NCI-H1417 treated with DMSO at 0.1 percent for 48 hours (cell line): ENCODE measurements around the gene VEGFB.
A peak's percentile ranks its signal among the peaks of the same experiment; 100 is the strongest.
"Not testable (repeated sequence)": the region's sequence is repeated elsewhere in the genome, so short reads cannot be mapped to it uniquely, and the experiment has no call there.

ENCODE experiments used
- DNase-seq: peaks from one replicate; lab custom pipeline; 2025; lab: John Stamatoyannopoulos, UW

VEGFB gene

DNA sequence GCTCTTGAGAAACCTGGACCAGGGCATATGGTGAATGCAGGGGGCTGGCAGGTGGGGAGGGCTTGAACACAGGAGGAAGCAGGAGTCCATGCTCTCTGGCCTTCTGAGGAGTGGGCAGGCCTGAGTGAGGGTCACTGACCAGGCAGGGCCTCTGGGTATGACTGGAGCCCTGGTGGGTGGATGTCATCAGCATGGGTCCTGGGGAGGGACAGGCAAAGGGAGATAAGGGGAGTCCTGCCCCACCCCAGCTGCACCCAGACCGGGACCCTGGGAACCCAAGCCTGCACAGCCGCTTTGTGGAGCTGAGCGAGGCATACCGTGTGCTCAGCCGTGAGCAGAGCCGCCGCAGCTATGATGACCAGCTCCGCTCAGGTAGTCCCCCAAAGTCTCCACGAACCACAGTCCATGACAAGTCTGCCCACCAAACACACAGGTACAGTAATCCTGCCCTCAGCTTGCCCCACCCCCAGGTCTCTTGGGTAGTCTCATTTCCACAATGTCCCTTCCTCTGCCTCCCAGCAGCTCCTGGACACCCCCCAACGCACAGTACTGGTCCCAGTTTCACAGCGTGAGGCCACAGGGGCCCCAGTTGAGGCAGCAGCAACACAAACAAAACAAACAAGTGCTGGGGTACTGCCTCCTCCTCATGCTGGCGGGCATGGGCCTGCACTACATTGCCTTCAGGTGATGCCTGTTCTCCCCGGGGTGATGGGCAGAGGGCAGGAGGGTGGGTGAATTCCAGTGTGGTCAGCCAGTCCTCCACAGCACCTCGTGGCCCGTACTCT lies 2.0 kb upstream of the VEGFB start:
- no peak for DNase-seq

DNA sequence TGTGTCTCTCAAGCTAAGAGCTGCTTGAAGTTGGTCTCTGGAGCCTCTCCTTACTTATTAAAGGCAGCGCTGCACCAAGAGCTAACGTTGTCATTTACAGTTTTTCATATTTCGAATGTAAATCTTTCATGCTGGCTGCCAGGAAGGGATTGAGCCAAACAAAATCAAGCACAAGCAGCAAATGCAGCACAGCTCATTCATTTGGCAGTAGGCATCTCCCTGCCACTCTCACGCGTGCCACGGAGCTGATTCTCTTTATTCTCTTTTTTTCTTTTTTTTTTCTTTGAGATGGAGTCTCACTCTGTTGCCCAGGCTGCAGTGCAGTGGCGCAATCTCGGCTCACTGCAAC lies 1.4 kb upstream of the VEGFB start:
- DNase-seq = no peak

DNA sequence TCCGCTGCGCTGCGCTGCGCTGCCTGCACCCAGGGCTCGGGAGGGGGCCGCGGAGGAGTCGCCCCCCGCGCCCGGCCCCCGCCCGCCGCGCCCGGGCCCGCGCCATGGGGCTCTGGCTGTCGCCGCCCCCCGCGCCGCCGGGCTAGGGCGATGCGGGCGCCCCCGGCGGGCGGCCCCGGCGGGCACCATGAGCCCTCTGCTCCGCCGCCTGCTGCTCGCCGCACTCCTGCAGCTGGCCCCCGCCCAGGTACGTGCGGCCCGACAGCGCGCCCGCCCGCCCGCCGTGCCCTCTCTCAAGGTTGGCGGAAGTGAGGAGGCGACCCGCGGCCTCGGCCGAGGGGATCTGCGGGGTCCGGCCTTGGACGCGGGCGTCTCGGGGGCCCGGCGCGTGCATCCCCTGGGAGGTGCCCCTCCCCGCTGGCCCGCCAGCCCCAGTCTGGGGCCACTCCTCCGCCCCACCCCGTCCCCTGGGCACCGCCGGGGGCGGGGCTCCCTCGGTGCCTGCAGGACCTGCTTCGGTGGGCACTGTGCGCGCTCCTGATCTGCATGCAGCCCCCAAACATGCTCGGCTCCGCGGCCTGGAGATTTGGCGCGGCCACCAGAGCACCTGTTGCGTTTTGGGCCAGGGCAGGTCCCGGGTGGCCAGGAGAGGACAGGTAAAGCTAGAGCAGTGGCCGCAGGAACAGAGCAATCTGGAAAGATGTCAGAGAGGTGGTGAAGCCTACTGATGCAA lies 429 bp downstream of the VEGFB start:
- no peak for DNase-seq

DNA sequence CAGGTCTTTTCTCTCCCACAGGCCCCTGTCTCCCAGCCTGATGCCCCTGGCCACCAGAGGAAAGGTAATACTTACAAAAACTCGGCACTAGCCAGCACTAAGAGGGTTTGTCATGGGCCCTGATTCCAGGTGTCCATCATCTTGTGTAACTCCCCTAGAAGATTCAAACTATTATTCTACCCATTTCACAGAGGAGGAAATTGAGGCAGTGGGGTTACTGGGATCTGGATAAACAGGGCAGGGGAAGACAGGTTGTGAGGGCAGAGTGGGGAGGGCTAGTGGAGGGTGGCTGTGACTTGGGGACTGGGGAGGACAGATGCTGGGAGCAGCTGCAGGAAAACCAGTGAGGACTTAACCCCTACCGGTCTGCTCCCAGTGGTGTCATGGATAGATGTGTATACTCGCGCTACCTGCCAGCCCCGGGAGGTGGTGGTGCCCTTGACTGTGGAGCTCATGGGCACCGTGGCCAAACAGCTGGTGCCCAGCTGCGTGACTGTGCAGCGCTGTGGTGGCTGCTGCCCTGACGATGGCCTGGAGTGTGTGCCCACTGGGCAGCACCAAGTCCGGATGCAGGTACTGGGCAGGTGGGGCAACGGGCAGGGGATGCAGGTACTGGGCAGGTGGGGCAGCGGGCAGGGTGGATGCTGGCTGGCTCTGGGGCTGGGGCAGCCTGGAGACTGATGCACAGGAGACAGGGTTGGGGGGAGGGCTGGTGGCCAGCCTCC lies 1.2 kb downstream of the VEGFB start:
- DNase-seq = no peak

DNA sequence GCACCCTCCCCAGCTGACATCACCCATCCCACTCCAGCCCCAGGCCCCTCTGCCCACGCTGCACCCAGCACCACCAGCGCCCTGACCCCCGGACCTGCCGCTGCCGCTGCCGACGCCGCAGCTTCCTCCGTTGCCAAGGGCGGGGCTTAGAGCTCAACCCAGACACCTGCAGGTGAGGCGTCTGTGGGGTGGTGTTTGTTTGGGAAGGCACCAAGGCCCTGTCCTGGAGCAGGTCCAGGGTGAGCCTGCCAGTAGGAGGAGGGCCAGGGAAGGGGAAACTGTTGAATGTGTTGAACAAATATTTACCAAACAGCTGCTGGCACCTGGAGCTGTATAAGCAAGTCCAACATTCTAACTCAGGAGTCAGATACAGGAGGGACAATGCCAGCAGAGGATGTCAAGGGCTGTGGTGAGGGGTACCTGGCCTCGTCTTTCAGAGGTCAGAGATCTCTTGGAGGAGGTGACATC lies 3.1 kb downstream of the VEGFB start:
- peak; percentile 59 for DNase-seq

DNA sequence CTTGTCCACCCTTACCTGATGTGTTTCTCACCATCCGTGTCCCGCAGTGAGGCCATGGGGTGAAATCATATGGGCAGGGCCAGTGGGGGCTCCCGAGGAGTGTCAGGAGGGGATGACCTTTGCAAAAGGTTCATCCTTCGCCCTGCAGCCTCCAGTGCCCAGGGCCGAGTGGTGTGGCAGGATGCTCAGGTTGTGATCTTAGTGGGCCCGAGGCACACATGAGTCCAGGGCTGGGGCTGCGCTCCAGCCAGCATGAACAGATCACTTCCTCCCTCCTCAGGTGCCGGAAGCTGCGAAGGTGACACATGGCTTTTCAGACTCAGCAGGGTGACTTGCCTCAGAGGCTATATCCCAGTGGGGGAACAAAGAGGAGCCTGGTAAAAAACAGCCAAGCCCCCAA lies 3.7 kb downstream of the VEGFB start:
- DNase-seq = no peak

DNA sequence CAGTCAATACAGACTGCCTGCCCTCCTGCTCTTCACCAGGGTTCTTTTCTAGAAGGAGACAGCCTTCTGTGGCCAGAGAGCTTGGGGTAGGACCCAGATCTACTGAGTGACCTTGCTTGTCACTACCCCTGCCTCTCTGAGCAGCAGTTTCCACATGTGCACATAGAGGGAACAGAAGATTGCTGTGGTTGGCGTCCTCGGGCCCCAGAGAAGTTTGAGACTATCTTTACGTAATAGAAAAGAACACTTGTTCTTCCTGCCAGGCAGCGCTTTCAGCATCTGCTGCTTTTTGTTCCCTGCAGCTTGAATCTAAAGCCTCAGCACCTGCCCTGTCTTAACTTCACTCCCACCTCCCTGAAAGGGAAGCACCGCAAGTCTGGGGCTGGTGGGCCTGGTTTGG lies 4.6 kb downstream of the VEGFB start:
- no peak for DNase-seq

DNA sequence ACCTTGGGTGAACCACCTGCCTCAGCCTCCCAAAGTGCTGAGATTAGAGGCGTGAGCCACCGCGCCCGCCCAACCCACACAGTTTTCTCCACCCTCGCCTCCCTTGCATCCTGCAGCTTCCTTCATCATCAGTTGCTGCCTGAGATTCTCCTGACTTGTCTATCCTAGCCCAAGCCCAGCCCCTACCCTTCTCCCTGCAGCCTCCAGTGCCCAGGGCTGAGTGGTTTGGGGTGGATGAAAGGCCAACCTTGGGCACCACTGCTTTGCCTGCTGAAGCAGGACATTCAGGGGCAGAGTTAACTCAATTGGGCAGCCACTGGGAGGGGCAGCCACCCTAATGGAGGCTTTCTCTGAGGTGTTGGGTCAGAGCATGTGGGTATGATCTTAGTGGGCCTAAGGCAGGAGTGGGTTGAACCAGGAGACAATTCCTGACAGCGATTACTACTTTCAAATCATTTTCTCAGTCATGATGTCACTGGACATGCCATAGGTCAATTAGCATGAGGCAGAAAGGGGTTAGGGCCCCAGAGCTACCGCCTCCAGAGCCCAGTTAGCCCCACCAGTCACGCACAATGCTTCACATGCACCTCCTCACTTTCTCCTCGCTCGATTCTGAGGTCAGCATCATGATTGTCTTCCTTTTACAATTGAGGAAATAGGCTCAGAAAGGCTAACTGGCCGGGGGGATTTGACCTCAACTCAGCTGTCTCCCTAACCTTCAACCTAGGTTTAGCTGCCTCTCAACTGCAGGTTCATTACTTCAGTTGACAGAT lies 5.5 kb downstream of the VEGFB start:
- no peak for DNase-seq

DNA sequence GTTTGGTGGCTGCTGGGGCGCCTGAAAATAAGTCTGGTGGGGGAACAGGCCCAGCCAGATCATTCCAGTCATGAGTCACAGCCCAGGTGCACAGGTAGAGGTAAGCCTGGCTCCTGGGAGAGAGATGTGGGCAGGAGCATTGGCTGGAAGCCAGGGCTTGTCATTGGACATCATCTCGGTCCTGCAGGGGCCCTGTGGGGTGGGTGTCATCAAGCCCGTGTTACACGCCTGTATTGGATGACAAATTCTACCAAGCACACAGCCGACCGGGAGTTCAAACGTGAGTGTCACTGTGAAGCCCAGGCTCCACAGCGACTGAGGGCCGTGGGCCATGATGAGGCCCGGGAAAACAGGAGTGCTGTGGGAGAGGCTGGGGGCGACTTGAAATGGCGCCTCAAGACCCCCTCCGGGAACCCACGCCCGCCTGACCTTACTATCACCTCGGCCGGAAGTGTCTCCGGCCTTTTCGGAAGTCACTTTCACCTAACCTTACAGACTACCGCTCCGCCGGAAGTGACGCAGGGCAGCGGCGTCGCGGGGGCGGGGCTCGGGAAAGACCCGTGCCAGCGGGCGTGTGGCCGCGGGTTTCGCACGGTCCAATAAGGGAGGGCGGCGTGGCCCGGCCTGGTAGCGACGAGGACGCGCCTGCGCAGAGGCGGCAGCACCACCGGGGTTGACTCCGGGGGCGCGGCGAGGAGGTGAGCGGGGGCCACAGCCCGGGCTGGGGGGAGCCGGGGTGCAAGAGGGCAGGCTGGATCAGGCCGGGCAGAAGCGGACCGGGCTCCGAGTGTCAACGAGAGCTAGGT lies 6.3 kb downstream of the VEGFB start, which contains the start of gene FKBP2:
TSS of gene FKBP2 (plus strand) at position 661 of the 806 bp plus-strand sequence. CDS start 1,293 bp downstream, outside the sequence.
- DNase-seq = peak; percentile 89

DNA sequence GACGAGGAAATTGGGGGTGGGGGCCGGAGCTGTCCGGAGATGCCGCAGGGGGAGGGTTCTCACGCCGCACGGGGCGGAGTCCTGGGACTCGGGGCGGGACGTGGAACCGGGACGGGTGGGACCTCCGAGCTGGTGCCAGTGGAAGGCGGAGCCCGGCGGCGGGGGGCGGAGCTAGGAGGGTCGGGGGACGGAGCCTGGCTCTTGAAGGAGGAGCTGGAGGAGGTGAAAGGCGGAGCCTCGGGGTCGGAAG lies 6.8 kb downstream of the VEGFB start:
- peak; percentile 96 for DNase-seq

DNA sequence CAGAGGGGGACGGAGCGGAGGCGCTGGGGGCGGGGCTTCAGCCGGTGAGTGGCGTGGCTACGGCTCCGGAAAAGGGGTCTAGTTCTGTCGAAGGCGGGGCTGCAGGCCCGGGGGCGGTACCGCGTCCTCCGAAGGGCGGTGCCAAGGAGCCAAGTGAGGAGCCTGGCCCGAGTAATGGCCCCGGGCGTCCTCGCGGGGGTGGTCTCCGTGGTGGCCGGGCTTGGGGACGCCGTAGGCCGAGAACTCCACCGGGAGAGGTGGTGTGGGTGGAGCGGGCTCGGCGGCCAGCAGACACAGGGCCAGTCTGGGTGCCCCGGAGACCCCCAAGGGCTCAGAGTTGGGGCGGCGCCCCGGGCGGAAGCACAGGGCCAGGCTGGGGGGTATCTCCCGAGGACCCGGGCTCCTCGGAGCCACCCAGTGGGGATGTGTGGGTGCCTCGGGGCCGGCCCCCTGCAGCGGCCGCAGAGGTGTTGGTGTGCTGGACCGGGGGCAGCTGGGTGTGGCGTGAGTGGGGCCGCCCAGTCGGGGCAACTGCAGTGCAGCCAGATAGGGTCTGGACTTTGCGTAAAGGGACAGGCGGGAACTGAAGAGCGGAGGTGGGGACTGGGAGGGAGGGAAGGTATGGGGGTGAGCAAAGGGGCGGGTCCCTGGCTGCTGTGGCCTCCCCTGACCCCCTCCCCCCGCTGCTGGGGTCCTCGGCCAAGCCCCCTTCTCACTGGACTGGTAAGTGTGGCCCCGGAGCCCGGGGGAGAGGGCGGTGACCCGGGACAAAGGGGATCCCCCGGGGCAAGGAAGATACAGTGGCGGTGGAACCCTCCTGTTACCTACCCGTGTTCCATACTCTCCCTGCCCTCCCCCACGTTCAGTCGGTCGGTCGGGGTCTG lies 7.3 kb downstream of the VEGFB start:
- no peak for DNase-seq

DNA sequence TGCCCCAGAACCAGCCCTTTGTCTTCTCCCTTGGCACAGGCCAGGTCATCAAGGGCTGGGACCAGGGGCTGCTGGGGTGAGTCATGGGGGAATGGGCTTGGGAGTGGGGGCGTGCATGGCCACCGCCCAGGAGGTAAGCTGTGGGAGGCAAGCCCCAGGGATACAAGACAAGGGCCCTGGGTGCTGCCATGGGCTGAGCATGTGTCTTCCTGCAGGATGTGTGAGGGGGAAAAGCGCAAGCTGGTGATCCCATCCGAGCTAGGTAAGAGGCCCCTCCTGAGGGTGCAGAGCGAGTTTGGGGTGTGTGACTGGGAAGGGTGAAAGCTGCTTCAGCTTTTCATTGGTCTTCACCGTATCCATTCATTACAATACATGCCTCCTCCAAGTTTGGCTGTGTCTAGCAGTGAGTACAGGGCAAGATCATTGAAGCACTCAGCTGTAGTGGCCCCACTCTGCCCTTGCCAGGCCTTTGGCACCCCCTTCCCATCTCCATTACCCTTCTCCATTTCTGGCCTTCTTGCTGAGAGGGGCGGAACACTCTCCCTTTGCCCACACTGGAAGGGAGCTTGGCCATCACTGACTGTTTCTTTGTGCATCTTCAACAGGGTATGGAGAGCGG lies 9.0 kb downstream of the VEGFB start:
- DNase-seq = no peak

DNA sequence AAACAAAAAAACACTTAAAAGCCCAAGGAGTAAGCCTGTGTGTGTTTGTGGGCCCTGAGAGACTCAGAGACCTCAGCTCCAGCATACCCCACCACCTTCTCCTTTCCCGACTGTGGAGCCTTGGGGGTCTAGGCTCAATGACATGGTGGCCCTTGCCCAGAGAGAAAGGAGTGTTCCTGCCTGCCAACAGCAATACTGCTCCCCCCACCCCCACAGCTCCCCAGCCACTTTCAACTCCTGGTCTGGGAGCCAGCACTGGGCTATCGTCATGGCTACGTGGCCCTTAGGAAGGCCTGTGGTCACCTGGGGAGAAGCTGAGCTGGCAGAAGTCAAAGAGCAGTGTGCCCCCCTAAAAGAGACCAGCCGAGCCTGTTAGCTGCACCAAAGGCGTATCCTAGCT lies 9.7 kb downstream of the VEGFB start:
- DNase-seq = no peak

DNA sequence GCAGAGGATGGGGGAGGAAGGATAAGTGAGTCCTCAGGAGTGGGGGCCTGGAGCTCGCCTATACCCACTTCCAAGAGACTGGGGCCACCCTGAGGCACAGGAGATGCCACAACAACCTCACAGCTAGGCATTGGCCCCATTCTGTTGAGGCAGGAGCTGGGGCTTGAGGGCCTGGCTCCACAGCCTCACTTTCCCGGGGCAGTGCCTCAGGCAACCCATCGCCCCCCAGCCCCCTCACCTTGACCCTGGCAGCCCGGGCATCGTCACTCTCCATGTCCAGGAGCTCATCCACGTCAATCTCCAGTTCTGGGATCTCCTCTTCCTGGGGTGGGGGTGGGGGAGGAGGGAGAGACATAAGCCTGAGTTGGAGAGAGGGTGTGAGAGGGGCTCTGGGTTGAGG lies 10.6 kb downstream of the VEGFB start:
- DNase-seq = no peak

DNA sequence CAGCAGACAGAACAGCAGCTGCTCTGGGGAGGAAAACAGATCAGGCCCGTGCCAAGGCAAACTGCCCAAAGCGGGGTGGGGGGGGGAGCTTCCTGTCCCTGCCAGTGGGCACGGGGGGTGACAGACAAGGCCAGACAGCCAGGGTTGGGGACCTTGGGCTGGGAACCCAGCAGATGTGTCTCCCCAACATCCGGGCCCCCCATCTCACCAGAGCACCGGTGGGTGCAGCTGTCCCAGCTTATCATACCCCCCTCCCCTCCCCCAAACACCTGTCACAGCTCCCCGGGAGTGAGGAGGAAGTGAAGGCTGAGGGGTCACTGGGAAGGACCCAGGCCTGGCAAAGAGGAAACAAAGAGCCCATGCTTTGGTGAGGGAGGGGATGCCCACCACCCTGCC lies 11.0 kb downstream of the VEGFB start:
- no peak for DNase-seq

DNA sequence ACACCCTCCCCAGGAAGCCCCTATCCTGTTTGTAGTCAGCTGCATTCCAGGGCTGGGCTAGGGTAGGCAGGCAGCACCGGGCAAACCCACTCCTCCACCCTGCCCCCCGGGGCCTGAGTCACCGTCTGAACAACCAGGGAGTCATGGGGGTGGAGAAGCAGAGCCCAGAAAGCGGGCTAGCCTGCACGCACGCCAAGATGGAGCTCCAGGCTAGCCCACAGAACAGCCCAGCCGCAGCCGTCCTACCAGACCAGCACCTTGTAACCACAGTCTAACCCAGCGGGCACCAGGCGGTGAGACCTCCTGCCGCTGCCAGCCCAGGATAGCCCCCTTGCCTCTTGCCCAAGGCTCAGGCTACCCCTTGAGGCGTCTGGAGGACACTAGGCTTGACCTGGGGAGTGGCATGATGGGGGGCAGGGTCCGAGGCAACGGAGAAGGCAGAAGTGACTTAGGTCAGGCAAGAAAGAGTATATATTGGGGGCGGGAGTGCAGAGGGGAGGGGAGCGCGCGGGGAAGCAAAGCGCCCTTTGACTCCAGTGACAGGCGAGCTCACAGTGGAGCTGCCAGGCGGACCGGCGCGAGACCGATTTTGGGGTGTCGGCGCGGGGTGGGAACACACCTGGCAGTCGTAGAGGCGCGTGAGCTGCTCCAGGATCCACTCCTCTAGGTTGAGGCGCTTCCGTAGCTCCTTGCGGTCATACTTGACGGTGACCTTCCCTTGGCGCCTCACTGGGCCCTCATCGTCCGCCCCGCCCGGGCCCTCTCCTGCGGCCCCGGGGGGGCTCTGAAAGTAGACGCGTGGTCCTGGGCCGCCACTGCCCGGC lies 11.6 kb downstream of the VEGFB start:
- no peak for DNase-seq

DNA sequence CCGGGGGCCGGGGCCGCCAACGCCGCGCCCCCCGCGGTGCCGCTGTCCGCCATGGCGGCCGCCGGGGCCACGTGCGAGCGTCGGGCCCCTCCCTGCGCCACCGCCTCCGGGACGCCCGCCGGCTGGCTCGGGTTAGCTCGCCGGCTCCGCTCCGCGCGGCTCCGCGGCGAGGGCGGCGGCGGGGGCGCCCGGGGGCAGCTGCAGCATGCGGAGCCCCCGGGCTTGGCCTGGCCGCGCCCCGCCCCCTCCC lies 12.2 kb downstream of the VEGFB start:
- DNase-seq = not testable (repeated sequence)

DNA sequence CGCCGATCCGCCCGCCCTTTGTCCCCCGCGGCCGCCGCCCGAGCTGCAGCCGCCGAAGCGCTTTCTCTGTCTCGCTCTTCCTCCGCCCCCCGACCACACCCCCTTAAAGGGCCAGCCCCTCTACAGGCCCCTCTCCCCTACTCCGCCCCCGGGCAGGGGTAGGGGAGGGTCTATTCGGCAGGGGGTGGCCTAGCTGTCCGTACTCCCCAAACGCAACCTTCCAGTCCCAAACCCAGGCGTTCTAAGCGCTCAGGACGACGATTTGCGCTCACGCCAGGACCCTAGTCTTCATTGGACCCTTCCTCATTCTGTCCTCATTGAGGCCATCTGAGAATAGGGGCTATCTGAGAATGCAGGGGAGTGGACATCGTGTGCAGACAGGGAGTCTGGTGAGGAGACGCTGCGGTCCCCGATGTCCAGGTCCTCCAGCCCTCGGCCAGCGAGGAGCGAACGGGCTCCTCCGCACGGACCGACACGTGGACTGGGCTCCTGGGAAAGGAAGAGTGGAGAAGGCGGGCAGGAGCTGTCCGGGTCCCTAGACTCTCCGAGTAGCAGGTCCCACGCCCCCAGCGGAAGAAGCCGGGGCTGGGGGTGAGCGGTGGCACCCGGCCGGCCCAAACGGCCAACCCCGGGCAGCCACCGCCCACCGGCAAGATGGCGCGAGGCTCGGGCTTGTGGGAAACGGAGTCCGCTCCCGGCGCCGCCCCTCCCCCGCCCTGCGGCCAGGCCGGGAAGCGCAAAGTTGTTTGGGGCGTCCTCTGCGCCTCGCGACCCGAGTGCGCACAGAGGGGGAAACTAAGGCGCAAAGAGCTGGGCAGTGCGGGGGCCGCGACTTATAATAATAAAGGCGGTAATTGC lies 12.7 kb downstream of the VEGFB start, which contains the start of gene PPP1R14B:
TSS of gene PPP1R14B (minus strand) at position 73 of the 858 bp plus-strand sequence. CDS start 270 bp downstream, outside the sequence.
- peak; percentile 44 for DNase-seq
